ENCODE data around the gene SLC25A38. TPM values are rescaled to one million over a fixed set of nuclear protein-coding genes. Genes with fewer than 3 reads are reported as not detected.
"Not testable (repeated sequence)": the region's sequence is repeated elsewhere in the genome, so short reads cannot be mapped to it uniquely, and the experiment has no call there.

The SLC25A38 gene
- total RNA-seq, 1 experiment from 2014 or later: 29.7 TPM

- Histone ChIP-seq H3K27ac (ENCODE audit: low read length) (no peak overlapping the region), H3K79me2 (ENCODE audit: low read length) (peaks cover 10% of the 10 kb centered on the region), H2AFZ (ENCODE audit: low read length) (no peak overlapping the region), H3K4me3 (ENCODE audit: low read length) (no peak overlapping the region), H3F3A (ENCODE audit: low read length, unreplicated experiment) (peaks cover 18% of the 10 kb centered on the region), H3K4me1 (ENCODE audit: insufficient read depth, low read length) (peaks cover 5% of the 10 kb centered on the region), H3K36me3 (ENCODE audit: low read depth, low read length) (peaks cover 43% of the 10 kb centered on the region), H3K9me3 (ENCODE audit: low read length) (no peaks in the 10 kb centered on the region), H4K20me1 (ENCODE audit: low read length) (peaks cover 38% of the 10 kb centered on the region), H3K4me2 (ENCODE audit: low read length) (no peak overlapping the region), H3K27me3 (ENCODE audit: low read length) (no peaks in the 10 kb centered on the region), H3K9me2 (replicated peaks; ENCODE audit: low read length) (no peaks in the 10 kb centered on the region), H3K9ac (ENCODE audit: low read length) (no peak overlapping the region)
- no TSS peak for BruUV-seq (replicated peaks)
- DNase-seq (no peak), ATAC-seq (peak; percentile 16)
- intact Hi-C loops (cut with micrococcal nuclease): loop anchor here (10.0 kb wide), 1 partner anchor 900 kb away; no protein-coding TSS in a partner anchor
- TF ChIP-seq, protein P1, sequence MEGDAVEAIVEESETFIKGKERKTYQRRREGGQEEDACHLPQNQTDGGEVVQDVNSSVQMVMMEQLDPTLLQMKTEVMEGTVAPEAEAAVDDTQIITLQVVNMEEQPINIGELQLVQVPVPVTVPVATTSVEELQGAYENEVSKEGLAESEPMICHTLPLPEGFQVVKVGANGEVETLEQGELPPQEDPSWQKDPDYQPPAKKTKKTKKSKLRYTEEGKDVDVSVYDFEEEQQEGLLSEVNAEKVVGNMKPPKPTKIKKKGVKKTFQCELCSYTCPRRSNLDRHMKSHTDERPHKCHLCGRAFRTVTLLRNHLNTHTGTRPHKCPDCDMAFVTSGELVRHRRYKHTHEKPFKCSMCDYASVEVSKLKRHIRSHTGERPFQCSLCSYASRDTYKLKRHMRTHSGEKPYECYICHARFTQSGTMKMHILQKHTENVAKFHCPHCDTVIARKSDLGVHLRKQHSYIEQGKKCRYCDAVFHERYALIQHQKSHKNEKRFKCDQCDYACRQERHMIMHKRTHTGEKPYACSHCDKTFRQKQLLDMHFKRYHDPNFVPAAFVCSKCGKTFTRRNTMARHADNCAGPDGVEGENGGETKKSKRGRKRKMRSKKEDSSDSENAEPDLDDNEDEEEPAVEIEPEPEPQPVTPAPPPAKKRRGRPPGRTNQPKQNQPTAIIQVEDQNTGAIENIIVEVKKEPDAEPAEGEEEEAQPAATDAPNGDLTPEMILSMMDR (conservative IDR thresholded peaks at IDR 0.05; ENCODE audit: low read depth, low read length): no peak
- POLR2A ChIA-PET (ENCODE audit: unreplicated experiment): no interaction called here
- CTCF ChIA-PET: interaction anchor here (0.6 kb wide), 1 partner anchor 918 kb away, joined by 3 read pairs; no protein-coding TSS in a partner anchor
Measured at GRCh38 chr3:39414421-39414907, 31.3 kb downstream of the SLC25A38 start.

DNA sequence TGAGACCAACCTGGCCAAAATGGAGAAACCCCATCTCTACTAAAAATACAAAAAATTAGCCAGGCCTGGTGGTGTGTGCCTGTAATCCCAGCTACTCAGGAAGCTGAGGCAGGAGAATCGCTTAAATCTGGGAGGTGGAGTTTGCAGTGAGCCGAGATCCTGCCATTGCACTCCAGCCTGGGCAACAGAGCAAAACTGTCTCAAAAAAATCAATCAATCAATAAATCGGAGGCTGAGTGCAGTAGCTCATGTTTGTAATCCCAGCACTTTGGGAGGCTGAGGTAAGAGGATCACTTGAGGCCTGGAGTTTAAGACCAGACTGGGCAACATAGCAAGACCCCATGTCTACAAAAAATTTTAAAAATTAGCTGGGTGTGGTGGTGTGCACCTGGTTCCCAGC, 32.1 kb downstream of the SLC25A38 start:
- H4K20me1 ChIP-seq (ENCODE audit: low read length): peaks cover 29% of the 10 kb centered on the region
- H3K4me3 ChIP-seq (ENCODE audit: low read length); DNase-seq; H3K4me1 ChIP-seq (ENCODE audit: insufficient read depth, low read length); H3K79me2 ChIP-seq (ENCODE audit: low read length); BruUV-seq (replicated peaks); H3K9me3 ChIP-seq (ENCODE audit: low read length); POLR2A ChIA-PET (ENCODE audit: unreplicated experiment); H3K27me3 ChIP-seq (ENCODE audit: low read length); ATAC-seq; H3K9me2 ChIP-seq (replicated peaks; ENCODE audit: low read length); H3K9ac ChIP-seq (ENCODE audit: low read length); H3K4me2 ChIP-seq (ENCODE audit: low read length); H3K27ac ChIP-seq (ENCODE audit: low read length); H2AFZ ChIP-seq (ENCODE audit: low read length): not testable (repeated sequence)
- peaks cover 14% of the 10 kb centered on the region for H3F3A ChIP-seq (ENCODE audit: low read length, unreplicated experiment)
- intact Hi-C loops (cut with micrococcal nuclease): loop anchor here (10.0 kb wide), 1 partner anchor 899 kb away; no protein-coding TSS in a partner anchor
- peaks cover 35% of the 10 kb centered on the region for H3K36me3 ChIP-seq (ENCODE audit: low read depth, low read length)
- CTCF ChIA-PET: interaction anchor here (0.6 kb wide), 1 partner anchor 919 kb away, joined by 3 read pairs; no protein-coding TSS in a partner anchor

- H3K27me3 ChIP-seq (ENCODE audit: low read length): no peaks in the 10 kb centered on the region
- DNase-seq (peak; percentile 45), ATAC-seq (peak; percentile 32)
- no peaks in the 10 kb centered on the region for H3K9me2 ChIP-seq (replicated peaks; ENCODE audit: low read length)
- no peaks in the 10 kb centered on the region for H3K79me2 ChIP-seq (ENCODE audit: low read length)
- H3K36me3 ChIP-seq (ENCODE audit: low read depth, low read length): peaks cover 29% of the 10 kb centered on the region
- POLR2A ChIA-PET (ENCODE audit: unreplicated experiment): no interaction called here
- no peaks in the 10 kb centered on the region for H3K9me3 ChIP-seq (ENCODE audit: low read length)
- H4K20me1 ChIP-seq (ENCODE audit: low read length): peaks cover 23% of the 10 kb centered on the region
- H2AFZ ChIP-seq (ENCODE audit: low read length): no peak overlapping the region
- CTCF ChIA-PET: interaction anchor here (0.6 to 1.6 kb wide), 3 partner anchors 26 to 83 kb away, joined by 4 to 11 read pairs (median 6); no protein-coding TSS in a partner anchor
- no peak overlapping the region for H3K27ac ChIP-seq (ENCODE audit: low read length)
- no TSS peak for BruUV-seq (replicated peaks)
- no peak overlapping the region for H3K4me2 ChIP-seq (ENCODE audit: low read length)
- H3K4me1 ChIP-seq (ENCODE audit: insufficient read depth, low read length): no peaks in the 10 kb centered on the region
- intact Hi-C loops (cut with micrococcal nuclease): loop anchor here (2.0 to 10.0 kb wide), 2 partner anchors 33 to 899 kb away; no protein-coding TSS in a partner anchor
- peaks cover 12% of the 10 kb centered on the region for H3F3A ChIP-seq (ENCODE audit: low read length, unreplicated experiment)
- H3K4me3 ChIP-seq (ENCODE audit: low read length): no peak overlapping the region
- H3K9ac ChIP-seq (ENCODE audit: low read length): no peak overlapping the region
- no peak for TF ChIP-seq EZH2phosphoT487 (IDR thresholded peaks at IDR 0.05; ENCODE audit: borderline replicate concordance, low read length)
- TF ChIP-seq, protein P1 (conservative IDR thresholded peaks at IDR 0.05; ENCODE audit: low read depth, low read length): no peak
- no peak for TF ChIP-seq EZH2 (IDR thresholded peaks at IDR 0.05; ENCODE audit: low read length, unreplicated experiment)
Measured at GRCh38 chr3:39415983-39416382, 32.8 kb downstream of the SLC25A38 start.

Measured in PC-3 (cell line).